H1 (cell line): ENCODE measurements around the gene GUCY2F. TPM values are rescaled to one million over a fixed set of nuclear protein-coding genes. Genes with fewer than 3 reads are reported as not detected.

ENCODE experiments used
- CTCF ChIA-PET: fragments of 300-600 bp; sonication (Branson Sonifier 250); formaldehyde crosslinking; loops from one replicate; lab custom pipeline; 2021; ENCODE audit not compliant: partially characterized antibody; lab: Charles Lee
- POLR2A ChIA-PET: fragments of 300-600 bp; sonication (Branson Sonifier 250); formaldehyde crosslinking; loops from one replicate; lab custom pipeline; 2021; ENCODE audit warnings: inconsistent platforms; ENCODE audit not compliant: partially characterized antibody; lab: Charles Lee
- DNase-seq, 2 experiments: peaks; one replicate each; pipeline versions ENCODE4 v3.0.0 to v3.0.0-alpha.2; 2010 to 2022; ENCODE audit warnings: low spot score in 2 of 2, low read depth in 1 of 2, mixed read lengths in 1 of 2
- FAIRE-seq: peaks from 2 replicates; lab custom pipeline; 2011; peaks lifted over from hg19 to GRCh38; lab: Jason Lieb, UNC
- H2AFZ ChIP-seq: 2 replicates; pipeline ENCODE4 v1.8.1; 2012; ENCODE audit warnings: low read length, inconsistent platforms
- H2AK5ac ChIP-seq: 2 replicates; pipeline ENCODE4 v1.6.1; 2013; ENCODE audit warnings: low read depth, low read length
- H2BK120ac ChIP-seq: replicated peaks from 2 replicates; pipeline ENCODE3; 2013; ENCODE audit warnings: low read depth, low read length, inconsistent platforms
- H2BK12ac ChIP-seq: 2 replicates; pipeline ENCODE4 v1.6.1; 2013; ENCODE audit warnings: low read depth, low read length
- H2BK15ac ChIP-seq: 2 replicates; pipeline ENCODE4 v1.6.1; 2013; ENCODE audit warnings: low read length
- H2BK20ac ChIP-seq: 2 replicates; pipeline ENCODE4 v1.6.1; 2013; ENCODE audit warnings: low read length
- H2BK5ac ChIP-seq: 2 replicates; pipeline ENCODE4 v1.6.1; 2013; ENCODE audit warnings: low read depth, low read length
- H3K14ac ChIP-seq: 2 replicates; pipeline ENCODE4 v1.6.1; 2013; ENCODE audit warnings: inconsistent platforms; ENCODE audit not compliant: insufficient read length
- H3K18ac ChIP-seq: 2 replicates; pipeline ENCODE4 v1.6.1; 2013; ENCODE audit warnings: low read length; ENCODE audit errors: extremely low read depth
- H3K23ac ChIP-seq: 2 replicates; pipeline ENCODE4 v1.6.1; 2013; ENCODE audit warnings: inconsistent platforms; ENCODE audit not compliant: insufficient read length
- H3K23me2 ChIP-seq: 2 replicates; pipeline ENCODE4 v1.6.1; 2013; ENCODE audit warnings: low read depth, low read length
- H3K27ac ChIP-seq: 2 replicates; pipeline ENCODE4 v1.6.1; 2011; ENCODE audit warnings: low read depth, low read length, inconsistent platforms
- H3K27me3 ChIP-seq, 4 experiments: replicated peaks in 1 of 4; 1 replicate in 1 of 4; 2 replicates in 3 of 4; pipeline versions ENCODE4 v1.6.1 to v1.8.1; 2011 to 2013; ENCODE audit warnings: low read length in 3 of 4, mild to moderate bottlenecking in 3 of 4, inconsistent platforms in 2 of 4, mixed read lengths in 2 of 4, moderate library complexity in 1 of 4; ENCODE audit not compliant: control insufficient read depth in 3 of 4, insufficient read depth in 3 of 4; ENCODE audit errors: extremely low read depth in 1 of 4
- H3K36me3 ChIP-seq, 4 experiments: 2 replicates each; pipeline versions ENCODE4 v1.6.1 to v1.8.1; 2011 to 2013; ENCODE audit warnings: mild to moderate bottlenecking in 4 of 4, low read length in 3 of 4, moderate library complexity in 2 of 4, control low read depth in 1 of 4, inconsistent platforms in 1 of 4; ENCODE audit not compliant: insufficient read depth in 4 of 4, control insufficient read depth in 2 of 4
- H3K4ac ChIP-seq: replicated peaks from 2 replicates; pipeline ENCODE3; 2013; ENCODE audit warnings: low read length, low read depth, mixed read lengths, inconsistent platforms; ENCODE audit not compliant: insufficient read length
- H3K4me1 ChIP-seq, 4 experiments: replicated peaks in 1 of 4; 1 replicate in 1 of 4; 2 replicates in 3 of 4; pipeline versions ENCODE4 v1.6.1 to v1.8.1; 2011 to 2013; ENCODE audit warnings: low read length in 3 of 4, inconsistent platforms in 2 of 4, mixed read lengths in 1 of 4; ENCODE audit not compliant: insufficient read depth in 4 of 4, control insufficient read depth in 3 of 4
- H3K4me2 ChIP-seq, 2 experiments: 2 replicates each; pipeline versions ENCODE4 v1.6.1 to v1.8.1; 2011 to 2013; ENCODE audit warnings: low read depth in 2 of 2, low read length in 2 of 2, control low read depth in 1 of 2, inconsistent platforms in 1 of 2, mild to moderate bottlenecking in 1 of 2; ENCODE audit not compliant: insufficient read depth in 1 of 2
- H3K4me3 ChIP-seq, 4 experiments: fragments of 200-600, 300-600 bp in 1 of 4; sonication (generic), shearing (Covaris generic), sonication (Bioruptor Twin) in 1 of 4; 2 replicates each; pipeline versions ENCODE4 v1.5.1 to v1.8.1; 2011 to 2016; ENCODE audit warnings: low read length in 4 of 4, low read depth in 3 of 4, control low read depth in 2 of 4, inconsistent platforms in 2 of 4, mild to moderate bottlenecking in 2 of 4, mixed read lengths in 1 of 4, moderate library complexity in 1 of 4; ENCODE audit not compliant: insufficient read depth in 2 of 4; ENCODE audit errors: extremely low read depth in 1 of 4
- H3K56ac ChIP-seq: replicated peaks from 2 replicates; pipeline ENCODE3; 2013; ENCODE audit warnings: low read depth, mild to moderate bottlenecking, mixed read lengths, low read length, inconsistent platforms; ENCODE audit not compliant: insufficient read length
- H3K79me1 ChIP-seq: 2 replicates; pipeline ENCODE4 v1.6.1; 2013; ENCODE audit warnings: low read depth, low read length, control low read depth
- H3K79me2 ChIP-seq, 2 experiments: 2 replicates each; pipeline versions ENCODE4 v1.6.1 to v1.8.1; 2012 to 2013; ENCODE audit warnings: low read length in 2 of 2, mild to moderate bottlenecking in 2 of 2, inconsistent platforms in 1 of 2; ENCODE audit not compliant: insufficient read depth in 2 of 2, control insufficient read depth in 1 of 2
- H3K9ac ChIP-seq, 4 experiments: replicated peaks in 1 of 4; 1 replicate in 1 of 4; 2 replicates in 3 of 4; pipeline versions ENCODE4 v1.6.1 to v1.8.1; 2011 to 2013; ENCODE audit warnings: low read depth in 3 of 4, low read length in 3 of 4, control low read depth in 2 of 4, mild to moderate bottlenecking in 2 of 4, moderate library complexity in 2 of 4, inconsistent platforms in 1 of 4; ENCODE audit errors: extremely low read depth in 1 of 4
- H3K9me3 ChIP-seq, 2 experiments: 2 replicates each; pipeline versions ENCODE4 v1.6.1 to v1.8.1; 2012 to 2013; ENCODE audit warnings: mild to moderate bottlenecking in 2 of 2, moderate library complexity in 2 of 2, control low read depth in 1 of 2, inconsistent platforms in 1 of 2, low read depth in 1 of 2, low read length in 1 of 2, mixed read lengths in 1 of 2; ENCODE audit not compliant: insufficient read depth in 2 of 2
- H4K20me1 ChIP-seq, 2 experiments: replicated peaks in 1 of 2; 2 replicates each; pipeline versions ENCODE3 to v1.8.1; 2011 to 2013; ENCODE audit warnings: inconsistent platforms in 2 of 2, low read length in 2 of 2, mild to moderate bottlenecking in 1 of 2; ENCODE audit not compliant: insufficient read depth in 2 of 2, control insufficient read depth in 1 of 2
- H4K5ac ChIP-seq: 2 replicates; pipeline ENCODE4 v1.6.1; 2013; ENCODE audit warnings: low read length, low read depth, mixed read lengths, inconsistent platforms; ENCODE audit not compliant: insufficient read length
- H4K8ac ChIP-seq: 2 replicates; pipeline ENCODE4 v1.8.0; 2013; ENCODE audit warnings: mild to moderate bottlenecking, moderate library complexity, low read length, inconsistent platforms; ENCODE audit not compliant: insufficient read depth; ENCODE audit errors: extremely low read depth
- H4K91ac ChIP-seq: replicated peaks from 2 replicates; pipeline ENCODE3; 2013; ENCODE audit warnings: low read length, mixed read lengths, inconsistent platforms; ENCODE audit not compliant: insufficient read length
- KDM1A ChIP-seq: fragments of 200-600, 300-600 bp; sonication (generic); IDR thresholded peaks from 2 replicates; pipeline ENCODE4 v1.7.1; 2016; ENCODE audit warnings: mild to moderate bottlenecking, low read length, borderline replicate concordance
- POLR2AphosphoS5 ChIP-seq: IDR thresholded peaks from 2 replicates; pipeline ENCODE4 v1.6.1; 2011; ENCODE audit warnings: low read depth, low read length
- SUZ12 ChIP-seq: fragments of 200-600 bp; sonication (generic); IDR thresholded peaks from 2 replicates; pipeline ENCODE4 v1.6.1; 2012; ENCODE audit warnings: mild to moderate bottlenecking, inconsistent platforms, low read length, moderate library complexity, mixed read lengths
- TAF1 ChIP-seq: IDR thresholded peaks from 2 replicates; pipeline ENCODE4 v1.6.1; 2011; ENCODE audit warnings: mild to moderate bottlenecking, low read depth, low read length
- TAF7 ChIP-seq: optimal IDR thresholded peaks from 2 replicates; pipeline ENCODE3; 2011; ENCODE audit warnings: low read depth, mild to moderate bottlenecking, inconsistent platforms, low read length, moderate library complexity, borderline replicate concordance
- TCF12 ChIP-seq: IDR thresholded peaks from 2 replicates; pipeline ENCODE4 v1.6.1; 2011; ENCODE audit warnings: low read depth, mild to moderate bottlenecking, low read length
- YY1 ChIP-seq: IDR thresholded peaks from 2 replicates; pipeline ENCODE4 v1.6.1; 2011; ENCODE audit warnings: low read depth, mild to moderate bottlenecking, low read length
- WGBS, 2 experiments: shearing (Covaris generic) in 1 of 2; methylation state at CpG; one replicate each; pipeline versions ENCODE4 v1.1.6 to v1.1.7; 2013 to 2015; ENCODE audit warnings: low lambda C conversion rate in 2 of 2, mixed read lengths in 2 of 2, inconsistent platforms in 1 of 2, low coverage in 1 of 2, missing lambda C conversion rate in 1 of 2; ENCODE audit not compliant: insufficient replicate concordance in 2 of 2, insufficient coverage in 1 of 2, insufficient read length in 1 of 2; ENCODE audit errors: extremely low coverage in 1 of 2, missing lambda C conversion rate in 1 of 2; 5-methylcytosine and 5-hydroxymethylcytosine counted together
- polyA plus RNA-seq, 7 experiments: library from polyadenylated mRNA; depleted of rRNA in 3 of 7; stranded (reverse) in 5 of 7; unstranded in 2 of 7; fragments of >200 nt in 5 of 7; fragments of 200-250 nt in 2 of 7; gene quantifications; 1 replicate in 5 of 7; 2 replicates in 1 of 7; 4 replicates in 1 of 7; pipeline versions ENCODE4 v1.2.1 to v1.2.3, GENCODE V29; 2011 to 2013; ENCODE audit warnings: missing spikeins in 2 of 7, mixed read lengths in 2 of 7
- total RNA-seq: library from RNA; stranded (reverse); fragmentation: NEBNext Ultra II Directional; extraction: Animal tissue kit (Norgen Biotek cat#: 25700); gene quantifications from 2 replicates; pipeline ENCODE4 v1.2.1, GENCODE V29; 2021

GUCY2F gene
- total and polyA plus RNA-seq, 2 of the 8 experiments (the other 6 are each of a cell fraction or from before 2014, with no cell fraction given) = 0.02 TPM; not detected in 1

DNA sequence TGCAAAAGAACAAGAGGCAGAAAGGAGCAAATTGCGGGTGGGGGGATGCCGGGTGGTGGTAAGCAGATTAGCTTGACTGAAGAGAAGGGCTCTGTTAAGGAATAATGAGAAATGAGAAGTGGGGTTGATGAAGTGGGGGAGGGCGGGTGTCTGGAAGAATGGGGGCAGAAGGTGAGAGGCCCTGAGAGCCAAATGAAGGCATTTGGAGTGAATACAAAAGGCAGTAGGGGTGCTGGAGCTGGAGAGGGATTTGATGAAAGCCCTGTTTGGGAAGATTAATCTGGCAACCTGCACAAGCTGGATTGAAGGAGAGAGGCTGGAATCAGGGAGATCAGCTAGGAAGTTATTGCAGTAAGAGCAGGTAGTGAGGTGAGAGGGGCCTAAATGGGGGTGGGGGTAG lies 82.1 kb downstream of the GUCY2F start:
- no peak overlapping the region for H3K56ac ChIP-seq

More for the DNA sequence above, 82.1 kb downstream of the GUCY2F start:
- WGBS, 2 experiments = 68% methylated on average over 3 of the region's 3 CpGs; no CpG with 5 or more reads in 1 of the 2 experiments
- Histone ChIP-seq H2BK20ac (no peak overlapping the region), H3K9ac (no peak overlapping the region), H3K79me2 (no peaks in the 10 kb centered on the region), H3K9me3 (no peaks in the 10 kb centered on the region), H3K4me1 (peaks cover 0 to 4% (median under 1%) of the 10 kb centered on the region in 4 experiments; a peak in 2 of 7 replicates), H2BK120ac (no peak overlapping the region), H2BK15ac (no peak overlapping the region), H4K20me1 (no peaks in the 10 kb centered on the region), H2BK5ac (no peak overlapping the region), H3K79me1 (no peaks in the 10 kb centered on the region), H3K23me2 (no peaks in the 10 kb centered on the region), H4K5ac (no peak overlapping the region), H4K91ac (no peak overlapping the region), H3K36me3 (no peaks in the 10 kb centered on the region), H2AK5ac (no peak overlapping the region), H3K4me2 (no peak overlapping the region), H3K23ac (no peak overlapping the region), H3K27me3 (no peaks in the 10 kb centered on the region), H4K8ac (no peak overlapping the region), H3K4ac (no peak overlapping the region), H3K18ac (no peak overlapping the region), H3K27ac (no peak overlapping the region), H3K4me3 (no peak overlapping the region), H3K14ac (no peak overlapping the region), H2AFZ (no peak overlapping the region), H2BK12ac (no peak overlapping the region; the same call in 1 of the 2 replicates)
- ChIA-PET CTCF (interaction anchor here (3.3 kb wide), 1 partner anchor 73 kb away, joined by 12 read pairs; no protein-coding TSS in a partner anchor), POLR2A (no interaction called here)
- FAIRE-seq (no peak), DNase-seq (no peak)
- TF ChIP-seq TCF12 = no peak
- no peak for TF ChIP-seq TAF1
- no peak for TF ChIP-seq YY1
- TF ChIP-seq KDM1A = no peak
- TF ChIP-seq POLR2AphosphoS5 = no peak
- TF ChIP-seq SUZ12 = no peak
- no peak for TF ChIP-seq TAF7
